Naive thymus-derived CD8-positive, alpha-beta T cell (primary cell): Measurements from ENCODE around the gene EHD3. TPM values are rescaled to one million over a fixed set of nuclear protein-coding genes. Genes with fewer than 3 reads are reported as not detected.

ENCODE experiments used
- polyA plus RNA-seq, 3 donors: library from polyadenylated mRNA; unstranded; fragments of 300-500 nt; fragmentation: Illumina TruSeq; gene quantifications; one replicate each; pipeline ENCODE4 v1.2.3, GENCODE V29; 2021
- total RNA-seq, 8 experiments: library from RNA in 2 of 8; stranded (reverse) in 2 of 8; gene quantifications; one replicate each; pipeline ENCODE4 v1.2.3 and lab custom pipeline; 2021 to 2026

EHD3 gene
- total and polyA plus RNA-seq, 5 experiments from 2014 or later, result 2.0 to 4.6 (median 3.2) TPM

Other genes with a start within 250 kb of the EHD3 start
- gene GALNT14, start 95.7 kb upstream of the EHD3 start, total RNA-seq, result under 1 TPM in 1 of 2 experiments, not detected in 1; 0.36 TPM
- gene GALNT14, start 95.7 kb upstream of the EHD3 start, polyA plus RNA-seq, result not detected
- gene CAPN14, start 16.6 kb upstream of the EHD3 start, total RNA-seq, result under 1 TPM; 0.41 to 0.65 TPM
- under 1 TPM in 2 of 3 donors, not detected in 1; 0.09 to 0.17 TPM for gene CAPN14, start 16.6 kb upstream of the EHD3 start, polyA plus RNA-seq
- gene XDH, start 180.6 kb downstream of the EHD3 start, total RNA-seq, result not detected
- not detected for gene XDH, start 180.6 kb downstream of the EHD3 start, polyA plus RNA-seq